CD8-positive, alpha-beta memory T cell (primary cell): Measurements from ENCODE around the gene PMEL. TPM values are rescaled to one million over a fixed set of nuclear protein-coding genes. Genes with fewer than 3 reads are reported as not detected.
"Not testable (repeated sequence)": the region's sequence is repeated elsewhere in the genome, so short reads cannot be mapped to it uniquely, and the experiment has no call there.

ENCODE experiments used
- CTCF ChIA-PET: fragments of 350-600 bp; sonication (Branson Sonifier 250); formaldehyde crosslinking; loops from one replicate; lab custom pipeline; 2021; ENCODE audit warnings: antibody characterized with exemption; lab: Charles Lee
- POLR2A ChIA-PET: fragments of 350-600 bp; sonication (Branson Sonifier 250); formaldehyde crosslinking; loops from one replicate; lab custom pipeline; 2021; ENCODE audit warnings: antibody characterized with exemption; lab: Charles Lee
- DNase-seq, 5 donors: peaks; one replicate each; pipeline versions ENCODE4 v3.0.0 to v3.0.0-alpha.2; 2020 to 2022; ENCODE audit warnings: mixed read lengths in 1 of 5
- H3K27ac ChIP-seq: one replicate; pipeline ENCODE4 v1.7.0; 2013; ENCODE audit warnings: low read depth, mild to moderate bottlenecking, low read length, moderate library complexity
- H3K27me3 ChIP-seq: 2 replicates; pipeline ENCODE4 v1.7.0; 2013; ENCODE audit warnings: low read length, mild to moderate bottlenecking; ENCODE audit not compliant: insufficient read depth, poor library complexity, severe bottlenecking
- H3K36me3 ChIP-seq: 2 replicates; pipeline ENCODE4 v1.7.0; 2013; ENCODE audit warnings: mild to moderate bottlenecking, low read length, moderate library complexity; ENCODE audit not compliant: insufficient read depth
- H3K4me1 ChIP-seq: 2 replicates; pipeline ENCODE4 v1.7.0; 2013; ENCODE audit warnings: mild to moderate bottlenecking, low read length, moderate library complexity; ENCODE audit not compliant: insufficient read depth
- H3K4me3 ChIP-seq: 2 replicates; pipeline ENCODE4 v1.7.0; 2013; ENCODE audit warnings: mild to moderate bottlenecking, low read length
- H3K9me3 ChIP-seq: 2 replicates; pipeline ENCODE4 v1.7.0; 2013; ENCODE audit warnings: mild to moderate bottlenecking, low read length
- H3K27ac Mint-ChIP-seq, 8 donors: one replicate each; pipeline ENCODE4 v1.8.0; 2020 to 2021; ENCODE audit warnings: mixed read lengths in 8 of 8, mild to moderate bottlenecking in 6 of 8, inconsistent platforms in 3 of 8, moderate library complexity in 3 of 8
- H3K27me3 Mint-ChIP-seq, 2 donors: one replicate each; pipeline ENCODE4 v1.8.0; 2020 to 2021; ENCODE audit warnings: mixed read lengths in 2 of 2, mild to moderate bottlenecking in 1 of 2, moderate library complexity in 1 of 2
- H3K36me3 Mint-ChIP-seq, 3 donors: one replicate each; pipeline ENCODE4 v1.8.0; 2020 to 2021; ENCODE audit warnings: mixed read lengths in 3 of 3, inconsistent platforms in 1 of 3, mild to moderate bottlenecking in 1 of 3
- H3K4me1 Mint-ChIP-seq, 3 donors: one replicate each; pipeline ENCODE4 v1.8.0; 2020 to 2021; ENCODE audit warnings: mixed read lengths in 3 of 3, inconsistent platforms in 1 of 3, mild to moderate bottlenecking in 1 of 3
- H3K4me3 Mint-ChIP-seq, 7 donors: one replicate each; pipeline ENCODE4 v1.8.0; 2020 to 2021; ENCODE audit warnings: mixed read lengths in 7 of 7, mild to moderate bottlenecking in 6 of 7, moderate library complexity in 4 of 7, inconsistent platforms in 2 of 7
- H3K9me3 Mint-ChIP-seq, 5 donors: one replicate each; pipeline ENCODE4 v1.8.0; 2020 to 2022; ENCODE audit warnings: mixed read lengths in 5 of 5, mild to moderate bottlenecking in 3 of 5, moderate library complexity in 2 of 5, inconsistent platforms in 1 of 5
- polyA plus RNA-seq: library from polyadenylated mRNA; unstranded; fragments of 300-500 nt; fragmentation: Illumina TruSeq; gene quantifications from one replicate; pipeline ENCODE4 v1.2.3, GENCODE V29; 2021
- total RNA-seq, 2 experiments: library from RNA; stranded (reverse); gene quantifications; one replicate each; pipeline ENCODE4 v1.2.3, GENCODE V29; 2021

Gene PMEL
- total and polyA plus RNA-seq, 3 experiments from 2014 or later = 0.28 to 0.33 TPM; not detected in 1

DNA sequence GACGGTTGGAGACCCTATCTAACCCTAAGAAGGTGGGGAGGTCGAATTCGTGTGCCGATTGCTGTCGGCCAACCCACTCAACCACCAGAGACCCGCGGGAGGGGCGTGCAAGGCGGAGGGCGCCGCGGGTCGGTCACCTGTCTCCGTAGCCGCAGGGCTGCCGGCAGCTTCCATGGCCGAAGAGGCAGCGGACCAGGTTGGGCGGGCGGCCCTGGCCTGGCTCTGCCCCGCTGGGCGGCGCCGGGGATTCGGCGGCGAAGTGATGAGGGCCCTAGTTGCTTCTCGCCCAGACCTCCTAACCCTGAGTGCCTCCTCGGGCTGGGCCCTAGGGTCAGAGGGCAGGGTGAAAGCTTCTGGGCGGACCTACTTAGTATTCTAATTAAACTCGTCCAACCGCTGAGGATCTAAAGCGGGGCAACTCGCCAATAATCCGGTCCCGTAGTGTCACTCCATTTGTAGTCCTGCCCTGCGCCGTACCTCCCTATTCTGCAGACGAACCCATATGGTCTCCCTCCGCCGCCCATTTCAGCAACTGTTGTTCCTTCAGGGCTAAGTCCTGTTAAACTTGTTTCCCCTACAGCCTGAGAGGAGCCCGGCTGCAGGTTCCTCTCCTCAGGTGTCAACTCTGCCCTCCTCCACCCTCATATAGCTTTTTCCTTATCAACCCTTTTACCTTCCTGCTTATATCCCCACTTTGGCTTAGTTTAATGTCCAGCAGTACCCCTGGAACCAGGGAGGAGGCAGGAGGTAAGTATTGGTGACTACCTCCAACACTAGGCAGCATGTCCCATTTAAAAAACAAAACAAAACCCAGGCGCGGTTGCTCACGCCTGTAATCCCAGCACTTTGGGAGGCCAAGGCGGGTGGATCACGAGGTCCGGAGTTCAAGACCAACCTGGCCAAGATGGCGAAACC lies 38.0 kb downstream of the PMEL start, which contains the start of gene PYM1:
PYM1 (minus strand) TSS at position 307 of the 915 bp plus-strand sequence; CDS start at position 174, 133 bp downstream.
- Mint-ChIP-seq H3K36me3 (peaks cover 0 to 46% (median 8%) of the 10 kb centered on the region in 3 donors), H3K27ac (peak within 1 kb of the TSS; percentile 94 to 99 (median 98)), H3K4me1 (peaks cover 56 to 57% (median 56%) of the 10 kb centered on the region in 3 donors), H3K9me3 (peaks cover 0 to 2% (median 0%) of the 10 kb centered on the region in 5 donors), H3K27me3 (peaks cover 0 to 8% of the 10 kb centered on the region in 2 donors), H3K4me3 (peak within 1 kb of the TSS; percentile 94 to 100 (median 98))
- ChIA-PET POLR2A (interaction anchor here (0.5 to 3.2 kb wide), 11 partner anchors 8 to 523 kb away, joined by 3 to 18 read pairs (median 4); partner anchors contain the start of genes DNAJC14, ORMDL2, RAB5B and SARNP), CTCF (interaction anchor here (1.0 to 8.7 kb wide), 9 partner anchors 10 to 212 kb away, joined by 3 to 96 read pairs (median 5); partner anchors contain the start of genes BLOC1S1, ORMDL2 and SARNP)
- Histone ChIP-seq H3K27me3 (no peaks in the 10 kb centered on the region), H3K4me3 (peak within 1 kb of the TSS; percentile 83), H3K27ac (peak within 1 kb of the TSS; percentile 79), H3K9me3 (no peaks in the 10 kb centered on the region), H3K36me3 (no peaks in the 10 kb centered on the region), H3K4me1 (peaks cover 40% of the 10 kb centered on the region)
- DNase-seq = peak; percentile 54 to 82 (median 56)

DNA sequence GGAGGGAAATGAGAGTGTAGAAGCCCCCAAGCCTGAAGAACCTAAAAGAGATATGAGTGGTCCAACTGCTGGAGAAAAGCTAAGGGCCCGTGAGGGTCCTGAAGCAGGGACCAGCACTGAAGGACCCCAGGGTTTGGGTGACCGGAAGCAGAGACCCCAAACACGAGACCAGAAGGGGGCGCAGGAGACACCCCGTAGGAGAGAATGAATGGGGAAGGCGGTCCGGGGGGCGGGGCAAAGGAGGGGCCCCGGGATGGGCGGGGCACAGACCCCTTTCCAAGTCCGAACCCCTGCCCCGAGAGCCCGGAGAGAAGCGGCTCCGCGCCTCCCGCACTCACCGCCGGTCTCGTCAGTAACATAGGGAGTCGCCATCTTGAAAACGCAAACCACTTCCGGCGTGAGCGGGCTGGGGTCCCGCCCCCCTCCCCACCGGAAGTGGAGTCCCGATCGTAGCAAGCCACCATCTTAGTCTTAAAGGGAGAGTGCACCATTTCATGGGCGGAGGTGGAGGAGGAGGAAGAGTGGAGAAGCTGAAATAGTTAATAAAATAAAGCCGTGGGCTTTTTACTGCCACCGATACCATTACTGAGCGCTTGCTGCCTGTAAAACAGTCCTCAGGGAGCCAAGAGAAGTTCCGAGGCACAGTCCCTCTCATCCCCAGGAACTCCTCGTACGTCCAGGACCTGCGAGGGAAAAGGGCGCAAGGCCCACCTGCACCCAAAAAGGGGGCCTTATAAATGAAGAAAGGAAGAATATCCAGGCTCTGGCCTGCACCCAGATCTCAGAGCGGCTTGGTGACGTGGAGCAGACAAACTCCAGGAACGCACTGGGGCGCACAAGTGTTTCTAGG lies 38.9 kb downstream of the PMEL start:
- peaks cover 46% of the 10 kb centered on the region for H3K4me1 ChIP-seq
- H3K4me1 Mint-ChIP-seq = peaks cover 55 to 61% (median 58%) of the 10 kb centered on the region in 3 donors
- POLR2A ChIA-PET = interaction anchor here (0.5 to 3.2 kb wide), 13 partner anchors 9 to 524 kb away, joined by 3 to 18 read pairs (median 6); partner anchors contain the start of genes DNAJC14, ORMDL2, RAB5B and SARNP

DNA sequence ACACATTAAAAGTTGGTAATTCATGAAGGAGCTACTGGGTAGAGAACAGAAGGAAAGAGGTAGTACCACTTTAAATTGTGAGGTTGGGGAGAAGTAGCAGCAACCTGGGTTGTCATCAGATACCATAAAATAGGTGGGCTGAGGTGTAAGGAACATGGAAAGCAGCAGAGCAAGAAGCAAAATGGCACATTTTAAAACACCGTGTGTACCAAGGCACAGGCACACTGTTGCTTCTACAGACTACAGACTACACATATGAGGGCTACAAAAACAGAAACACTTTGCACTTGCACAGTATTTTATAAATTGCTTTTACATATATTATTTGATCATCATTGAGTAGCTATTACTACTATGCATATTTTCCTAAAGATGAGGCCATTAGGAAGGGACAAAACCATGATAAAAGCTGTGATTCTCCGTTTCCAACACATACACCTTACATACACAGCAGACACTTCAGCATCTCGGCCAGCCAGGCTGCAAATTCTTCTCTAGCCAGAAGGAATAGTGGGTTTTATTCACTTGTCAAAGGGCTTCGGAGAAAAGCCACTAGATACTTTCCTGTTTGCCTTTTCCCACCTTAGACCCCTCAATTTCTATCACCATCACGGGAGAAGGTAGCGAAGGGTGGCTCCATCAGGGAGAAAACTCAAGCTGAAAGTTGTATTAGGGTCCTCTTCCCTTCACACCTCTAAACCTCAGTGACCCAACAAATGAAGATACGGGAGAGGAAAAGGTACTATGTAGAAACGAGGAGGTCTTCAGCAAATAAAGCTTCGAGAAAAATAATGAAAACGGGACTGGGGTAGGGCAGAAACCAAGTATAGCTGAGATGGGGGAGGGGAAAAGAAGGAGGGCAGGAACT lies 39.7 kb downstream of the PMEL start:
- Mint-ChIP-seq H3K4me3 (peak overlapping the region; percentile 94 to 100 (median 97)), H3K9me3 (no peaks in the 10 kb centered on the region), H3K36me3 (peaks cover 0 to 47% (median 5%) of the 10 kb centered on the region in 3 donors), H3K27ac (peak overlapping the region; percentile 91 to 99 (median 96)), H3K27me3 (peaks cover 0 to 6% of the 10 kb centered on the region in 2 donors), H3K4me1 (peaks cover 58 to 69% (median 64%) of the 10 kb centered on the region in 3 donors)
- Histone ChIP-seq H3K9me3 (no peaks in the 10 kb centered on the region), H3K27ac (peak overlapping the region; percentile 79), H3K4me1 (peaks cover 54% of the 10 kb centered on the region), H3K4me3 (peak overlapping the region; percentile 83), H3K27me3 (no peaks in the 10 kb centered on the region), H3K36me3 (no peaks in the 10 kb centered on the region)
- ChIA-PET POLR2A (interaction anchor here (0.7 to 3.2 kb wide), 6 partner anchors 13 to 108 kb away, joined by 3 to 18 read pairs (median 6); partner anchors contain the start of genes DNAJC14, ORMDL2, RAB5B and SARNP), CTCF (interaction anchor here (0.6 to 8.7 kb wide), 16 partner anchors 9 to 187 kb away, joined by 3 to 96 read pairs (median 4); partner anchors contain the start of genes DNAJC14, ORMDL2, RAB5B and SARNP)
- DNase-seq = no peak

More for the DNA sequence above, 38.9 kb downstream of the PMEL start:
- Mint-ChIP-seq H3K36me3 (peaks cover 0 to 48% (median 7%) of the 10 kb centered on the region in 3 donors), H3K4me3 (peak overlapping the region; percentile 94 to 100 (median 97)), H3K27me3 (peaks cover 0 to 6% of the 10 kb centered on the region in 2 donors), H3K27ac (peak overlapping the region; percentile 91 to 99 (median 96)), H3K9me3 (no peaks in the 10 kb centered on the region)
- Histone ChIP-seq H3K9me3 (no peaks in the 10 kb centered on the region), H3K27ac (peak overlapping the region; percentile 79), H3K4me3 (peak overlapping the region; percentile 83), H3K36me3 (no peaks in the 10 kb centered on the region), H3K27me3 (no peaks in the 10 kb centered on the region)
- CTCF ChIA-PET = interaction anchor here (0.6 to 8.7 kb wide), 16 partner anchors 9 to 188 kb away, joined by 3 to 96 read pairs (median 4); partner anchors contain the start of genes DNAJC14, ORMDL2, RAB5B and SARNP
- peak; percentile 82 to 94 (median 86) for DNase-seq

DNA sequence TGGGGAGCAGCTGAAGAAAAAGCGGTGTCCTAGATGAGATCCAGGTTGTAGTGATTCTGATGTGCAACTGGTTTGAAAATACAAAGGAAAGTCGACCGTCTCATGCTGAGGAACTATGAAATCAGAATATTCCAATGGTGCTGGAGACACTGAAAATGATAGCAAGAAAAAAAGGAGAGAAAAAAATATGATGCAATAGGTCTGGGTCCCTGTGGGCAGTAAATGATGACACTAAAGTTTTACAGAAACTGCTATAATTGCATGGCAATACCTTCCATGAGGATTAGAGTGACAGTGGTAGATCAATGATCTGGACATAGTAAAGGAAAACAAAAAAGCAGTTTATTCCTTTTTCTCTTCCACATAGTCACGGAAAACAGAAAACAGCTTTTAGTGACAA lies 40.5 kb downstream of the PMEL start:
- no peaks in the 10 kb centered on the region for H3K9me3 Mint-ChIP-seq
- H3K9me3 ChIP-seq = no peaks in the 10 kb centered on the region
- peaks cover 56 to 70% (median 63%) of the 10 kb centered on the region in 3 donors for H3K4me1 Mint-ChIP-seq
- H3K27ac Mint-ChIP-seq = peak overlapping the region in 7 of 8 donors; percentile 91 to 99 (median 97)
- no peaks in the 10 kb centered on the region for H3K36me3 ChIP-seq
- no peak for DNase-seq
- peaks cover 0 to 6% of the 10 kb centered on the region in 2 donors for H3K27me3 Mint-ChIP-seq
- H3K36me3 Mint-ChIP-seq = peaks cover 0 to 43% (median 5%) of the 10 kb centered on the region in 3 donors
- H3K4me3 Mint-ChIP-seq = peak overlapping the region; percentile 5 to 100 (median 97)
- POLR2A ChIA-PET = interaction anchor here (1.3 to 1.4 kb wide), 2 partner anchors 48 to 96 kb away, joined by 6 to 12 read pairs; partner anchors contain the start of genes DNAJC14 and RAB5B
- no peak overlapping the region for H3K27ac ChIP-seq
- no peaks in the 10 kb centered on the region for H3K27me3 ChIP-seq
- peak overlapping the region; percentile 11 for H3K4me3 ChIP-seq
- H3K4me1 ChIP-seq = peaks cover 51% of the 10 kb centered on the region
- CTCF ChIA-PET = interaction anchor here (0.9 to 8.7 kb wide), 8 partner anchors 10 to 186 kb away, joined by 3 to 96 read pairs (median 4); partner anchors contain the start of gene DNAJC14

DNA sequence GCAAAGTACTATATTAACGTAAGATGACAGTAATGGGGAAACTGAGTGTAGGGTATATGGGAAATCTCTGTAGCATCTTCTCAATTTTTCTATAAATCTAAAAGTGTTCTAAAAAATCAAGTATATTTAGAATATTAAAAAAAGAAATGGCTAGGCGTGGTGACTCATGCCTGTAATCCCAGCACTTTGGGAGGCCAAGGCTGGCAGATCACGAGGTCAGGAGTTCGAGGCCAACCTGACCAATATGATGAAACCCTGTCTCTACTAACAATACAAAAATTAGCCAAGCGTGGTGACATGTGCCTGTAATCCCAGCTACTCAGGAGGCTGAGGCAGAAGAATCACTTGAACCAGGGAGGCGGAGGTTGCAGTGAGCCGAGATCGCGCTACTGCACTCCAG lies 42.2 kb downstream of the PMEL start:
- peaks cover 42% of the 10 kb centered on the region for H3K4me1 ChIP-seq
- H3K4me3 ChIP-seq, H3K27me3 ChIP-seq, H3K27ac ChIP-seq, DNase-seq, POLR2A ChIA-PET, H3K9me3 Mint-ChIP-seq, H3K27me3 Mint-ChIP-seq, H3K36me3 ChIP-seq, H3K9me3 ChIP-seq: not testable (repeated sequence)
- H3K27ac Mint-ChIP-seq = peak overlapping the region in 4 of 8 donors; percentile 19 to 79 (median 62)
- peaks cover 46 to 69% (median 48%) of the 10 kb centered on the region in 3 donors for H3K4me1 Mint-ChIP-seq
- CTCF ChIA-PET = interaction anchor here (0.7 to 8.7 kb wide), 2 partner anchors 14 to 185 kb away, joined by 3 to 96 read pairs; no protein-coding TSS in a partner anchor
- peak overlapping the region in 1 of 7 donors; percentile 64 for H3K4me3 Mint-ChIP-seq
- H3K36me3 Mint-ChIP-seq = peaks cover 0 to 48% (median 5%) of the 10 kb centered on the region in 3 donors

DNA sequence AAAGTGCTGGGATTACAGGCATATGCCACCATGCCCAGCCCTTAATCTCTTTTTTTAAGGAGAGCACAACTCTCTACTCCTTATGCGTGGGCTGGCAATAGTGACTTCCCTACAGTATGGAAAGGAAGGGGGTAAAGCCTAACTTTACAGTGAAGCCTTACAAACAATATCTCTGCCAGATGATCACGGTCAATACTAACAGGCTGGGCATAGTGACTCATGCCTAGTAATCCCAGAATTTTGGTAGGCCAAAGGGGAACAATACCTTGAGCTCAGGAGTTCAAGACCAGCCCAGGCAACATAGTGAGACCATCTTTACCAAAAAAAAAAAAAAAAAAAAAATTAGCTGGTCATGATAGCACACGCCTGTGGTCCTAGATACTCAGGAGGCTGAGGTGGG lies 43.7 kb downstream of the PMEL start:
- no peaks in the 10 kb centered on the region for H3K27me3 ChIP-seq
- H3K9me3 ChIP-seq = no peaks in the 10 kb centered on the region
- H3K4me3 ChIP-seq = no peak overlapping the region
- Mint-ChIP-seq H3K27ac (peak overlapping the region in 4 of 8 donors; percentile 22 to 63 (median 50)), H3K36me3 (peaks cover 0 to 44% (median 5%) of the 10 kb centered on the region in 3 donors), H3K9me3 (no peaks in the 10 kb centered on the region), H3K4me3 (no peak overlapping the region), H3K27me3 (peaks cover 0 to 4% of the 10 kb centered on the region in 2 donors), H3K4me1 (peaks cover 42 to 68% (median 48%) of the 10 kb centered on the region in 3 donors)
- H3K27ac ChIP-seq = no peak overlapping the region
- POLR2A ChIA-PET = interaction anchor here (0.6 kb wide), 1 partner anchor 93 kb away, joined by 3 read pairs; the partner anchor contains the start of gene DNAJC14
- no peaks in the 10 kb centered on the region for H3K36me3 ChIP-seq
- CTCF ChIA-PET = no interaction called here
- H3K4me1 ChIP-seq = peaks cover 42% of the 10 kb centered on the region
- DNase-seq = no peak
